ENCODE measurements around the gene DBF4. TPM values are rescaled to one million over a fixed set of nuclear protein-coding genes. Genes with fewer than 3 reads are reported as not detected.

DBF4 gene, protein sequence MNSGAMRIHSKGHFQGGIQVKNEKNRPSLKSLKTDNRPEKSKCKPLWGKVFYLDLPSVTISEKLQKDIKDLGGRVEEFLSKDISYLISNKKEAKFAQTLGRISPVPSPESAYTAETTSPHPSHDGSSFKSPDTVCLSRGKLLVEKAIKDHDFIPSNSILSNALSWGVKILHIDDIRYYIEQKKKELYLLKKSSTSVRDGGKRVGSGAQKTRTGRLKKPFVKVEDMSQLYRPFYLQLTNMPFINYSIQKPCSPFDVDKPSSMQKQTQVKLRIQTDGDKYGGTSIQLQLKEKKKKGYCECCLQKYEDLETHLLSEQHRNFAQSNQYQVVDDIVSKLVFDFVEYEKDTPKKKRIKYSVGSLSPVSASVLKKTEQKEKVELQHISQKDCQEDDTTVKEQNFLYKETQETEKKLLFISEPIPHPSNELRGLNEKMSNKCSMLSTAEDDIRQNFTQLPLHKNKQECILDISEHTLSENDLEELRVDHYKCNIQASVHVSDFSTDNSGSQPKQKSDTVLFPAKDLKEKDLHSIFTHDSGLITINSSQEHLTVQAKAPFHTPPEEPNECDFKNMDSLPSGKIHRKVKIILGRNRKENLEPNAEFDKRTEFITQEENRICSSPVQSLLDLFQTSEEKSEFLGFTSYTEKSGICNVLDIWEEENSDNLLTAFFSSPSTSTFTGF
- 82.6 and 89.6 TPM in 2 replicates for total RNA-seq (2013; cell fraction: nucleolus; rRNA removed)
- total RNA-seq (2014; rRNA removed): 71.2 and 75.9 TPM in 2 replicates
- total RNA-seq (2014; rRNA removed; fragmentation: Illumina TruSeq; extraction: Trizol): 77.4 and 81.8 TPM in 2 replicates
- total RNA-seq (2021): 56.6 and 60.1 TPM in 2 replicates
- 11.0 TPM for polyA plus RNA-seq (2011; ENCODE audit: low read depth)
- 29.3 and 38.0 TPM in 2 replicates for polyA plus RNA-seq (2011; rRNA removed)
- 13.3 and 14.7 TPM in 2 replicates for polyA plus RNA-seq (2011; cell fraction: cytosol; rRNA removed)
- polyA plus RNA-seq (2011; cell fraction: nucleus; rRNA removed): 19.5 and 22.1 TPM in 2 replicates
- 26.6 and 29.0 TPM in 2 replicates for polyA plus RNA-seq (2012)
- polyA plus RNA-seq (2014; fragmentation: Illumina TruSeq; extraction: Trizol): 64.8 and 89.7 TPM in 2 replicates
- 10 to 100 TPM; 46.1 to 47.0 TPM for polyA plus RNA-seq (2014; fragmentation: Nextera tagmentation; extraction: Ambion mirVana)
- 37.7 and 38.5 TPM in 2 replicates for polyA plus RNA-seq (2014; rRNA removed)
- 10 to 100 TPM; 84.0 to 89.8 TPM for polyA plus RNA-seq (2016; fragmentation: Nextera tagmentation; extraction: Ambion mirVana)
- polyA minus RNA-seq (2011; rRNA and poly(A)+ RNA removed): 9.3 and 10.2 TPM in 2 replicates
- 8.6 and 11.0 TPM in 2 replicates for polyA minus RNA-seq (2011; cell fraction: cytosol; rRNA and poly(A)+ RNA removed)
- 29.7 and 42.2 TPM in 2 replicates for polyA minus RNA-seq (2011; cell fraction: nucleus; rRNA and poly(A)+ RNA removed)
- percentile 92 among the genes with signal in this experiment for Bru-seq, nascent RNA
- percentile 83 among the genes with signal in this experiment for BruChase-seq, experiment 1, labeled RNA remaining after a 6-hour chase
- BruChase-seq, experiment 2, labeled RNA remaining after a 2-hour chase: percentile 92 among the genes with signal in this experiment
- long read RNA-seq, experiment 1, transcript DBF4-201 (12 exons, 3,907 nt): major isoform, 11 of 38 reads
- long read RNA-seq, experiment 1, partial matches to known transcripts: 14 of 38 reads
- long read RNA-seq, experiment 1, other reads (novel, unspliced or antisense): 11 of 38 reads
- long read RNA-seq, experiment 2, transcript DBF4-204 (12 exons, 2,342 nt): minor isoform, 17 of 248 reads
- long read RNA-seq, experiment 2, transcript DBF4-201 (12 exons, 3,907 nt): major isoform, 58 of 248 reads
- long read RNA-seq, experiment 2, partial matches to known transcripts: 80 of 248 reads
- long read RNA-seq, experiment 2, other reads (novel, unspliced or antisense): 90 of 248 reads

DNA sequence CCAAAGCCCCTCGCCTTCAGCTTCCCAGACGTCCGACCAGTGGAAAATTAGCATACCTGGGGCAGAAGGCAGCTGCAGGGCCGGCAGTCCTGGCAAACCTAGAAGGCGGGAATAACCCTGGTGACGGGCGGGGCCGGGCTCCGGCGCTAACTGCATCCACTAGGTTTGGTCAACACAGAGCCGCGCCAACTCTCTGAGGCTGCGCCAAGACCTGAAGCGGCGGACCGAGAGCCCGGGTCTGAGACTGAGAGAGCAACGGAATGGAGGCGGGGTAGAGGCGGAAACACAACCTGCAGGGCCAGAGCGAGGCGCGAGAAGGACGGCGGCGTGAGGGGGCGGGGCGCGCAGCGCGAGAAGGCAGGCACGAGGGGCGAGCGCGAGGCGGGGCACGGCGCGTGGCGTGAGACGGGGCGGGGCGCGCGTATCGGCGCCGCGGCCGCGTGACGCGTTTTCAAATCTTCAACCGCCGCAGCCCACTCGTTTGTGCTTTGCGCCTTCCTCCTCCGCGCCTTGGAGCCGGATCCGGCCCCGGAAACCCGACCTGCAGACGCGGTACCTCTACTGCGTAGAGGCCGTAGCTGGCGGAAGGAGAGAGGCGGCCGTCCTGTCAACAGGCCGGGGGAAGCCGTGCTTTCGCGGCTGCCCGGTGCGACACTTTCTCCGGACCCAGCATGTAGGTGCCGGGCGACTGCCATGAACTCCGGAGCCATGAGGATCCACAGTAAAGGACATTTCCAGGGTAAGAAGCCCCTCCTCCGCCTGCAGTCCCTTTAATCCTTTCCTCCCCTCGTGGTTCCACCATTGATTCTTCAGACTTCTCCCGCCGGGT, at the start of gene DBF4, which contains the start of gene SLC25A40:
Gene DBF4, plus strand, starts transcription at position 454 of the 829 bp plus-strand sequence. Its CDS starts 240 bp downstream, at position 694.
Gene SLC25A40, minus strand, starts transcription at position 321 of the 829 bp plus-strand sequence. CDS start 17,633 bp downstream, outside the sequence.
- Histone ChIP-seq H3K4me2 (ENCODE audit: control insufficient read depth, insufficient read depth) (peak within 1 kb of the TSS; percentile 87), H3K27ac (ENCODE audit: control insufficient read depth, insufficient read depth) (peak within 1 kb of the TSS; percentile 92), H4K20me1 (ENCODE audit: control insufficient read depth, insufficient read depth) (no peaks in the 10 kb centered on the region), H3K9me3 (replicated peaks; ENCODE audit: control insufficient read depth, insufficient read depth, low read length) (peaks cover 11% of the 10 kb centered on the region), H3K4me3 (peak within 1 kb of the TSS; percentile 88), H3K4me1 (ENCODE audit: control insufficient read depth, insufficient read depth, low read length) (no peaks in the 10 kb centered on the region), H3K79me2 (ENCODE audit: control insufficient read depth, insufficient read depth, low read length) (peaks cover 96% of the 10 kb centered on the region), H3K27me3 (replicated peaks in 1 of 2; ENCODE audit: control insufficient read depth in 2 of 2, insufficient read depth in 2 of 2, low read length in 1 of 2) (no peaks in the 10 kb centered on the region), H2AFZ (ENCODE audit: control insufficient read depth, low read depth, low read length) (peak within 1 kb of the TSS; percentile 95), H3K36me3 (ENCODE audit: control insufficient read depth in 2 of 2, insufficient read depth in 2 of 2, low read length in 1 of 2) (0 out of 4 replicates have a peak, but pooled peaks cover 0 to 6% of the 10 kb centered on the region in 2 experiments), H3K9ac (ENCODE audit: control insufficient read depth, insufficient read depth, low read length) (peak within 1 kb of the TSS; percentile 96)
- intact Hi-C loops (cut with micrococcal nuclease; ENCODE audit: unreplicated experiment) (loop anchor here (1.0 to 10.0 kb wide), 6 partner anchors 50 to 721 kb away; partner anchors contain the start of genes ABCB4, DMTF1 and TMEM243), in situ Hi-C loops (cut with MboI) (no loop called here)
- ATAC-seq (peak; percentile 86), FAIRE-seq (peak; percentile 81), DNase-seq (ENCODE audit: low read depth, low spot score) (peak; percentile 86)
- ChIA-PET CTCF (interaction anchor here (0.6 to 2.1 kb wide), 3 partner anchors 10 to 51 kb away, joined by 3 to 13 read pairs (median 4); no protein-coding TSS in a partner anchor), POLR2A (interaction anchor here (0.6 to 3.2 kb wide), 7 partner anchors 26 to 531 kb away, joined by 3 to 20 read pairs (median 4); partner anchors contain the start of genes ABCB1, ADAM22 and CROT), SMC1A (ENCODE audit: uncharacterized antibody, unreplicated experiment) (interaction anchor here (1.2 to 3.0 kb wide), 3 partner anchors 50 to 232 kb away, joined by 3 to 19 read pairs (median 8); partner anchors contain the start of gene ADAM22), RAD21 (ENCODE audit: unreplicated experiment) (interaction anchor here (1.0 to 2.4 kb wide), 6 partner anchors 8 to 531 kb away, joined by 3 to 16 read pairs (median 7); partner anchors contain the start of genes ADAM22 and CROT)
- under 1% methylated on average over 48 of the region's 84 CpGs for WGBS (ENCODE audit: insufficient coverage, insufficient replicate concordance, low lambda C conversion rate, missing lambda C conversion rate)
- no TSS peak for BruUV-seq (replicated peaks)
- TF ChIP-seq IKZF1 (conservative IDR thresholded peaks at IDR 0.05) (peak; percentile 74), NFYB (IDR thresholded peaks at IDR 0.05; ENCODE audit: insufficient read depth, low read depth, low read length) (peak; percentile 60; the same call in 1 of the 2 replicates), SMAD5 (IDR thresholded peaks at IDR 0.05; ENCODE audit: low read depth) (peak; percentile 81; the same call in 1 of the 2 replicates), CHD4 (IDR thresholded peaks at IDR 0.05) (no peak), ASH2L (IDR thresholded peaks at IDR 0.05; ENCODE audit: borderline replicate concordance, low read depth) (0 out of 2 replicates have a peak, but pooled peaks have one; percentile 29), HCFC1 (IDR thresholded peaks at IDR 0.05; ENCODE audit: low read length) (peak; percentile 45; the same call in 1 of the 2 replicates)
- TF ChIP-seq, protein P1, sequence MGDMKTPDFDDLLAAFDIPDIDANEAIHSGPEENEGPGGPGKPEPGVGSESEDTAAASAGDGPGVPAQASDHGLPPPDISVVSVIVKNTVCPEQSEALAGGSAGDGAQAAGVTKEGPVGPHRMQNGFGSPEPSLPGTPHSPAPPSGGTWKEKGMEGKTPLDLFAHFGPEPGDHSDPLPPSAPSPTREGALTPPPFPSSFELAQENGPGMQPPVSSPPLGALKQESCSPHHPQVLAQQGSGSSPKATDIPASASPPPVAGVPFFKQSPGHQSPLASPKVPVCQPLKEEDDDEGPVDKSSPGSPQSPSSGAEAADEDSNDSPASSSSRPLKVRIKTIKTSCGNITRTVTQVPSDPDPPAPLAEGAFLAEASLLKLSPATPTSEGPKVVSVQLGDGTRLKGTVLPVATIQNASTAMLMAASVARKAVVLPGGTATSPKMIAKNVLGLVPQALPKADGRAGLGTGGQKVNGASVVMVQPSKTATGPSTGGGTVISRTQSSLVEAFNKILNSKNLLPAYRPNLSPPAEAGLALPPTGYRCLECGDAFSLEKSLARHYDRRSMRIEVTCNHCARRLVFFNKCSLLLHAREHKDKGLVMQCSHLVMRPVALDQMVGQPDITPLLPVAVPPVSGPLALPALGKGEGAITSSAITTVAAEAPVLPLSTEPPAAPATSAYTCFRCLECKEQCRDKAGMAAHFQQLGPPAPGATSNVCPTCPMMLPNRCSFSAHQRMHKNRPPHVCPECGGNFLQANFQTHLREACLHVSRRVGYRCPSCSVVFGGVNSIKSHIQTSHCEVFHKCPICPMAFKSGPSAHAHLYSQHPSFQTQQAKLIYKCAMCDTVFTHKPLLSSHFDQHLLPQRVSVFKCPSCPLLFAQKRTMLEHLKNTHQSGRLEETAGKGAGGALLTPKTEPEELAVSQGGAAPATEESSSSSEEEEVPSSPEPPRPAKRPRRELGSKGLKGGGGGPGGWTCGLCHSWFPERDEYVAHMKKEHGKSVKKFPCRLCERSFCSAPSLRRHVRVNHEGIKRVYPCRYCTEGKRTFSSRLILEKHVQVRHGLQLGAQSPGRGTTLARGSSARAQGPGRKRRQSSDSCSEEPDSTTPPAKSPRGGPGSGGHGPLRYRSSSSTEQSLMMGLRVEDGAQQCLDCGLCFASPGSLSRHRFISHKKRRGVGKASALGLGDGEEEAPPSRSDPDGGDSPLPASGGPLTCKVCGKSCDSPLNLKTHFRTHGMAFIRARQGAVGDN (IDR thresholded peaks at IDR 0.05): peak; percentile 90
- TF ChIP-seq, protein P2, sequence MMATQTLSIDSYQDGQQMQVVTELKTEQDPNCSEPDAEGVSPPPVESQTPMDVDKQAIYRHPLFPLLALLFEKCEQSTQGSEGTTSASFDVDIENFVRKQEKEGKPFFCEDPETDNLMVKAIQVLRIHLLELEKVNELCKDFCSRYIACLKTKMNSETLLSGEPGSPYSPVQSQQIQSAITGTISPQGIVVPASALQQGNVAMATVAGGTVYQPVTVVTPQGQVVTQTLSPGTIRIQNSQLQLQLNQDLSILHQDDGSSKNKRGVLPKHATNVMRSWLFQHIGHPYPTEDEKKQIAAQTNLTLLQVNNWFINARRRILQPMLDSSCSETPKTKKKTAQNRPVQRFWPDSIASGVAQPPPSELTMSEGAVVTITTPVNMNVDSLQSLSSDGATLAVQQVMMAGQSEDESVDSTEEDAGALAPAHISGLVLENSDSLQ (IDR thresholded peaks at IDR 0.05): 0 out of 2 replicates have a peak, but pooled peaks have one; percentile 21

Measured in GM12878 (cell line).